ENCODE results near the gene MYRFL. TPM values are rescaled to one million over a fixed set of nuclear protein-coding genes. Genes with fewer than 3 reads are reported as not detected.

MYRFL gene
- total RNA-seq, 6 donors from 2014 or later: 0.10 to 1.8 (median 0.20) TPM; not detected in 3

GRCh38 chr12:69996241-69996640 lies 171.2 kb downstream of the MYRFL start:
- WGBS, 2 donors: 88 to 90% methylated on average over 2 of the region's 2 CpGs
- no peak overlapping the region for H3K27ac ChIP-seq
- ATAC-seq (ENCODE audit: low FRiP score in 2 of 2): peak in 1 of 2 donors; percentile 28

GRCh38 chr12:69996722-69997121 lies 171.7 kb downstream of the MYRFL start:
- no peaks in the 10 kb centered on the region for H3K36me3 ChIP-seq
- 92 to 95% methylated on average over 2 of the region's 2 CpGs for WGBS, 2 donors
- H3K27ac ChIP-seq: no peak overlapping the region
- no peak for DNase-seq
- no peaks in the 10 kb centered on the region for H3K4me1 ChIP-seq
- no peak for ATAC-seq (ENCODE audit: low FRiP score in 2 of 2)
- no peaks in the 10 kb centered on the region for H3K27me3 ChIP-seq
- TF ChIP-seq CTCF (IDR thresholded peaks at IDR 0.05) (no peak), POLR2AphosphoS5 (IDR thresholded peaks at IDR 0.05) (no peak), POLR2A (IDR thresholded peaks at IDR 0.05) (no peak), EP300 (IDR thresholded peaks at IDR 0.05) (no peak)
- H3K4me3 ChIP-seq: no peak overlapping the region
- H3K9me3 ChIP-seq: no peaks in the 10 kb centered on the region

More at GRCh38 chr12:69996241-69996640, 171.2 kb downstream of the MYRFL start:
- TF ChIP-seq EP300 (IDR thresholded peaks at IDR 0.05) (no peak), POLR2AphosphoS5 (IDR thresholded peaks at IDR 0.05) (no peak), CTCF (IDR thresholded peaks at IDR 0.05) (no peak), POLR2A (IDR thresholded peaks at IDR 0.05) (no peak)
- Histone ChIP-seq H3K9me3 (no peaks in the 10 kb centered on the region), H3K4me3 (no peak overlapping the region), H3K36me3 (no peaks in the 10 kb centered on the region), H3K27me3 (no peaks in the 10 kb centered on the region), H3K4me1 (no peaks in the 10 kb centered on the region)
- no peak for DNase-seq

GRCh38 chr12:69998011-69998410 lies 173.0 kb downstream of the MYRFL start:
- ATAC-seq (ENCODE audit: low FRiP score in 2 of 2): no peak
- 97 to 98% methylated on average over 11 of the region's 11 CpGs for WGBS, 2 donors
- Histone ChIP-seq H3K27ac (no peak overlapping the region), H3K36me3 (no peaks in the 10 kb centered on the region), H3K4me3 (no peak overlapping the region), H3K9me3 (no peaks in the 10 kb centered on the region), H3K27me3 (no peaks in the 10 kb centered on the region), H3K4me1 (peaks cover 0 to 3% (median 0%) of the 10 kb centered on the region in 4 donors)
- no peak for TF ChIP-seq POLR2A (IDR thresholded peaks at IDR 0.05)
- TF ChIP-seq EP300 (IDR thresholded peaks at IDR 0.05): no peak
- no peak for TF ChIP-seq POLR2AphosphoS5 (IDR thresholded peaks at IDR 0.05)
- no peak for DNase-seq

- Histone ChIP-seq H3K4me1 (peaks cover 0 to 3% (median 0%) of the 10 kb centered on the region in 4 donors), H3K9me3 (no peaks in the 10 kb centered on the region), H3K4me3 (no peak overlapping the region), H3K27ac (no peak overlapping the region), H3K36me3 (no peaks in the 10 kb centered on the region), H3K27me3 (no peaks in the 10 kb centered on the region)
- 96 to 98% methylated on average over 2 of the region's 2 CpGs for WGBS, 2 donors
- DNase-seq: no peak
- ATAC-seq (ENCODE audit: low FRiP score in 2 of 2): no peak
- TF ChIP-seq POLR2AphosphoS5 (IDR thresholded peaks at IDR 0.05): no peak
- TF ChIP-seq EP300 (IDR thresholded peaks at IDR 0.05): no peak
- no peak for TF ChIP-seq CTCF (IDR thresholded peaks at IDR 0.05)
- no peak for TF ChIP-seq POLR2A (IDR thresholded peaks at IDR 0.05)
These were observed 173.9 kb downstream of the MYRFL start for GRCh38 chr12:69998922-69999321.

GRCh38 chr12:69999561-69999960 lies 174.5 kb downstream of the MYRFL start:
- DNase-seq (no peak), ATAC-seq (ENCODE audit: low FRiP score in 2 of 2) (no peak)
- no peaks in the 10 kb centered on the region for H3K36me3 ChIP-seq
- peaks cover 0 to 3% (median 0%) of the 10 kb centered on the region in 4 donors for H3K4me1 ChIP-seq
- no peak overlapping the region for H3K27ac ChIP-seq
- 61 to 85% methylated on average over 3 of the region's 3 CpGs for WGBS, 2 donors
- TF ChIP-seq EP300 (IDR thresholded peaks at IDR 0.05): no peak
- H3K4me3 ChIP-seq: no peak overlapping the region
- no peaks in the 10 kb centered on the region for H3K9me3 ChIP-seq
- no peaks in the 10 kb centered on the region for H3K27me3 ChIP-seq

All from upper lobe of left lung (tissue), 6 donors.